Kidney (tissue), 22 donors: ENCODE data around the gene IRX4. TPM values are rescaled to one million over a fixed set of nuclear protein-coding genes. Genes with fewer than 3 reads are reported as not detected.

ENCODE experiments used
- DNase-seq, 5 donors: peaks; one replicate each; pipeline ENCODE4 v3.0.0-alpha.2; 2013 to 2020
- FAIRE-seq: peaks from 2 replicates; lab custom pipeline; 2012; peaks lifted over from hg19 to GRCh38; lab: Jason Lieb, UNC
- H3K27ac ChIP-seq, 2 donors: one replicate each; pipeline ENCODE4 v1.7.0; 2013; ENCODE audit warnings: low read depth in 2 of 2, low read length in 2 of 2, inconsistent platforms in 1 of 2
- H3K27me3 ChIP-seq: one replicate; pipeline ENCODE4 v1.7.1; 2013; ENCODE audit warnings: low read length, inconsistent platforms; ENCODE audit not compliant: control insufficient read depth, insufficient read depth
- H3K36me3 ChIP-seq, 3 donors: one replicate each; pipeline versions ENCODE4 v1.7.0 to v1.7.1; 2013; ENCODE audit warnings: low read length in 3 of 3, control low read depth in 1 of 3, inconsistent platforms in 1 of 3; ENCODE audit not compliant: insufficient read depth in 3 of 3, control insufficient read depth in 2 of 3
- H3K4me1 ChIP-seq, 3 donors: one replicate each; pipeline versions ENCODE4 v1.7.0 to v1.7.1; 2013; ENCODE audit warnings: low read length in 3 of 3, inconsistent platforms in 1 of 3, low read depth in 1 of 3; ENCODE audit not compliant: control insufficient read depth in 2 of 3, insufficient read depth in 2 of 3
- H3K4me3 ChIP-seq, 3 donors: one replicate each; pipeline versions ENCODE4 v1.7.0 to v1.8.1; 2013; ENCODE audit warnings: low read length in 3 of 3, control low read depth in 1 of 3, inconsistent platforms in 1 of 3
- H3K9ac ChIP-seq, 3 donors: one replicate each; pipeline versions ENCODE4 v1.7.0 to v1.7.1; 2013; ENCODE audit warnings: low read length in 3 of 3, control low read depth in 1 of 3, inconsistent platforms in 1 of 3
- H3K9me3 ChIP-seq, 3 donors: one replicate each; pipeline versions ENCODE4 v1.7.0 to v1.7.1; 2013; ENCODE audit warnings: low read length in 3 of 3, control low read depth in 1 of 3, inconsistent platforms in 1 of 3; ENCODE audit not compliant: control insufficient read depth in 2 of 3, insufficient read depth in 1 of 3
- CTCF ChIP-seq: IDR thresholded peaks from 3 replicates; pipeline ENCODE4 v1.5.1; 2012; ENCODE audit warnings: mild to moderate bottlenecking, moderate library complexity, borderline replicate concordance; ENCODE audit not compliant: insufficient read depth; ENCODE audit errors: extremely low read depth
- intact Hi-C: fragments of 100-400 bp; cut with DNase I; formaldehyde crosslinking; loops from one replicate; pipeline ENCODE4 v1.11.1; 2022
- long read RNA-seq, 10 donors: library from polyadenylated mRNA in 1 of 10; unstranded in 1 of 10; transcript quantifications; one replicate each; pipeline ENCODE4 v2.0.0 and lab custom pipeline, GENCODE V29; 2021 to 2026
- polyA plus RNA-seq: library from polyadenylated mRNA; stranded (reverse); fragments of 350-450 nt; fragmentation: Illumina TruSeq; extraction: RNeasy Lipid Tissue Mini Kit (QIAGEN cat#74804); gene quantifications from one replicate; pipeline ENCODE4 v1.2.3, GENCODE V29; 2014; ENCODE audit warnings: low read depth, low replicate concordance; ENCODE audit not compliant: insufficient read depth
- total RNA-seq: library from RNA; stranded (reverse); fragmentation: NEBNext Ultra II Directional; extraction: Animal tissue kit (Norgen Biotek cat#: 25700); gene quantifications from one replicate; pipeline ENCODE4 v1.2.1, GENCODE V29; 2021
- donor health status: control.
- donor health status: control.
- donor health status: control.
- donor health status: control.
- donor health status: control.
- donor health status: DM: yes; HTN: yes; CAD: no.
- donor health status: Normal renal cell carcinoma (clear cell type).

The IRX4 gene
- not detected for total RNA-seq
- not detected for polyA plus RNA-seq
- long read RNA-seq, donor 1 = 0 reads
- long read RNA-seq, donor 2 = 0 reads
- long read RNA-seq, donor 3 = 0 reads
- long read RNA-seq, donor 4 = 0 reads
- long read RNA-seq, donor 5 = 0 reads
- long read RNA-seq, donor 6 = 0 reads
- long read RNA-seq, donor 7 = 0 reads
- long read RNA-seq, donor 8, partial matches to known transcripts = 0 of 1 reads
- long read RNA-seq, donor 8, other reads (novel, unspliced or antisense) = 0 of 1 reads
- long read RNA-seq, donor 9 = 0 reads
- long read RNA-seq, donor 10 = 0 reads

GRCh38 chr5:1882337-1883119, at the start of gene IRX4:
Gene IRX4 (minus strand): TSS chr5:1882925. CDS start chr5:1882647, 278 bp downstream.
- Histone ChIP-seq H3K4me3 (no peak within 1 kb of the TSS), H3K36me3 (no peaks in the 10 kb centered on the region), H3K9me3 (no peaks in the 10 kb centered on the region), H3K27me3 (peaks cover 33% of the 10 kb centered on the region), H3K27ac (no peak within 1 kb of the TSS), H3K9ac (no peak within 1 kb of the TSS), H3K4me1 (no peaks in the 10 kb centered on the region)
- intact Hi-C loops = no loop called here
- peak in 2 of 5 donors; percentile 29 to 73 for DNase-seq
- no peak for TF ChIP-seq CTCF
- no peak for FAIRE-seq

GRCh38 chr5:1931604-1932231, 49.0 kb upstream of the IRX4 start:
- intact Hi-C loops = no loop called here
- H3K9me3 ChIP-seq = peaks cover 2 to 6% (median 4%) of the 10 kb centered on the region in 3 donors
- H3K27me3 ChIP-seq = peaks cover 19% of the 10 kb centered on the region
- H3K9ac ChIP-seq = no peak overlapping the region
- H3K4me3 ChIP-seq = peak overlapping the region in 1 of 3 donors; percentile 25
- H3K4me1 ChIP-seq = no peaks in the 10 kb centered on the region
- no peak overlapping the region for H3K27ac ChIP-seq
- TF ChIP-seq CTCF = no peak
- FAIRE-seq = no peak
- peak; percentile 47 to 81 (median 60) for DNase-seq
- peaks cover 0 to 2% (median 0%) of the 10 kb centered on the region in 3 donors for H3K36me3 ChIP-seq

- Histone ChIP-seq H3K27ac (no peak overlapping the region), H3K27me3 (peaks cover 19% of the 10 kb centered on the region)
These were observed 48.3 kb upstream of the IRX4 start for GRCh38 chr5:1930880-1931603.

More at GRCh38 chr5:1930880-1931603, 48.3 kb upstream of the IRX4 start:
- Histone ChIP-seq H3K9ac (no peak overlapping the region), H3K9me3 (peaks cover 0 to 6% (median 0%) of the 10 kb centered on the region in 3 donors), H3K36me3 (peaks cover 0 to 2% (median 0%) of the 10 kb centered on the region in 3 donors), H3K4me3 (peak overlapping the region in 1 of 3 donors; percentile 25), H3K4me1 (no peaks in the 10 kb centered on the region)
- intact Hi-C loops = no loop called here
- FAIRE-seq (no peak), DNase-seq (peak; percentile 62 to 79 (median 66))
- TF ChIP-seq CTCF = no peak
